Measurements from ENCODE around the gene OSBPL9. TPM values are rescaled to one million over a fixed set of nuclear protein-coding genes. Genes with fewer than 3 reads are reported as not detected.

The OSBPL9 gene
- total and polyA plus RNA-seq, 9 of the 15 experiments (the other 6 are each of a cell fraction or from before 2014, with no cell fraction given): 43.9 to 217 (median 170) TPM

- Histone ChIP-seq H3K36me3 (ENCODE audit: control insufficient read depth, insufficient read depth, low read length) (no peaks in the 10 kb centered on the region), H3K79me2 (ENCODE audit: control insufficient read depth, insufficient read depth, low read length) (0 out of 3 replicates have a peak, but pooled peaks cover 3% of the 10 kb centered on the region), H3K27me3 (ENCODE audit: control insufficient read depth in 2 of 2, insufficient read depth in 2 of 2, low read length in 2 of 2) (no peaks in the 10 kb centered on the region), H3K27ac (ENCODE audit: extremely low read depth, low read depth, low read length) (no peak overlapping the region), H3K4me3 (no peak overlapping the region), H3K4me2 (ENCODE audit: insufficient read depth, low read length) (no peak overlapping the region), H4K20me1 (replicated peaks; ENCODE audit: control insufficient read depth, insufficient read depth, low read length) (no peaks in the 10 kb centered on the region; the same call in 1 of the 2 replicates), H3K9me1 (ENCODE audit: control insufficient read depth, insufficient read depth, low read length) (no peaks in the 10 kb centered on the region), H2AFZ (ENCODE audit: low read depth, low read length) (no peak overlapping the region), H3K9ac (ENCODE audit: insufficient read depth in 1 of 2, low read depth in 2 of 2, low read length in 2 of 2) (no peak overlapping the region), H3K9me3 (replicated peaks; ENCODE audit: control insufficient read depth, insufficient read depth, low read depth, low read length) (no peaks in the 10 kb centered on the region), H3K4me1 (replicated peaks in 1 of 2; ENCODE audit: control insufficient read depth in 2 of 2, insufficient read depth in 2 of 2, low read length in 2 of 2) (peaks cover 2 to 9% of the 10 kb centered on the region in 2 experiments; a peak in 3 of 5 replicates)
- POLR2A ChIA-PET: interaction anchor here (0.6 to 5.0 kb wide), 5 partner anchors 10 to 123 kb away, joined by 3 to 20 read pairs (median 4); no protein-coding TSS in a partner anchor
- ATAC-seq: no peak
- CTCF ChIA-PET (ENCODE audit: low intra/inter-chr PET ratio): no interaction called here
- FAIRE-seq: no peak
- intact Hi-C loops (cut with micrococcal nuclease): no loop called here
- no TSS peak for BruUV-seq (replicated peaks)
- DNase-seq (ENCODE audit: extremely low read depth in 1 of 4, low spot score in 3 of 4): no peak
- TF ChIP-seq, protein P1, sequence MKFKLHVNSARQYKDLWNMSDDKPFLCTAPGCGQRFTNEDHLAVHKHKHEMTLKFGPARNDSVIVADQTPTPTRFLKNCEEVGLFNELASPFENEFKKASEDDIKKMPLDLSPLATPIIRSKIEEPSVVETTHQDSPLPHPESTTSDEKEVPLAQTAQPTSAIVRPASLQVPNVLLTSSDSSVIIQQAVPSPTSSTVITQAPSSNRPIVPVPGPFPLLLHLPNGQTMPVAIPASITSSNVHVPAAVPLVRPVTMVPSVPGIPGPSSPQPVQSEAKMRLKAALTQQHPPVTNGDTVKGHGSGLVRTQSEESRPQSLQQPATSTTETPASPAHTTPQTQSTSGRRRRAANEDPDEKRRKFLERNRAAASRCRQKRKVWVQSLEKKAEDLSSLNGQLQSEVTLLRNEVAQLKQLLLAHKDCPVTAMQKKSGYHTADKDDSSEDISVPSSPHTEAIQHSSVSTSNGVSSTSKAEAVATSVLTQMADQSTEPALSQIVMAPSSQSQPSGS (CRISPR knock-in tag; IDR thresholded peaks at IDR 0.05): no peak
- TF ChIP-seq ZNF561 (CRISPR knock-in tag; conservative IDR thresholded peaks at IDR 0.05): no peak
- TF ChIP-seq CBFA2T2 (conservative IDR thresholded peaks at IDR 0.05): no peak
- no peak for TF ChIP-seq CEBPZ (IDR thresholded peaks at IDR 0.05; ENCODE audit: borderline replicate concordance, low read depth, low read length)
- no peak for TF ChIP-seq HMG20A (CRISPR knock-in tag; conservative IDR thresholded peaks at IDR 0.05)
- in situ Hi-C loops (cut with MboI): no loop called here
These were observed 72.8 kb downstream of the OSBPL9 start for GRCh38 chr1:51689643-51690042.
